Parathyroid adenoma (tissue), 2 donors: Measurements from ENCODE around the gene PIEZO1.

Source experiments
- H2AFZ ChIP-seq: fragments of 300-600 bp; sonication (generic); one replicate; pipeline ENCODE4 v1.7.0; 2017; ENCODE audit warnings: antibody characterized with exemption, mild to moderate bottlenecking
- H3K27ac ChIP-seq: fragments of 300-600 bp; sonication (generic); one replicate; pipeline ENCODE4 v1.7.0; 2017
- H3K27me3 ChIP-seq: fragments of 300-600 bp; sonication (generic); one replicate; pipeline ENCODE4 v1.7.0; 2017; ENCODE audit warnings: low read length; ENCODE audit not compliant: control insufficient read depth, insufficient read depth
- H3K36me3 ChIP-seq: fragments of 300-600 bp; sonication (generic); one replicate; pipeline ENCODE4 v1.7.0; 2017; ENCODE audit warnings: low read length; ENCODE audit not compliant: control insufficient read depth, insufficient read depth
- H3K4me1 ChIP-seq: fragments of 300-600 bp; sonication (generic); one replicate; pipeline ENCODE4 v1.7.0; 2017; ENCODE audit warnings: control low read depth
- H3K4me2 ChIP-seq: fragments of 300-600 bp; sonication (generic); one replicate; pipeline ENCODE4 v1.7.0; 2017; ENCODE audit warnings: low read length
- H3K4me3 ChIP-seq: fragments of 300-600 bp; sonication (generic); one replicate; pipeline ENCODE4 v1.7.0; 2017; ENCODE audit warnings: low read depth, low read length
- H3K79me2 ChIP-seq: fragments of 300-600 bp; sonication (generic); one replicate; pipeline ENCODE4 v1.7.0; 2017; ENCODE audit warnings: control low read depth
- H3K9ac ChIP-seq: fragments of 300-600 bp; sonication (generic); one replicate; pipeline ENCODE4 v1.7.0; 2017; ENCODE audit warnings: mild to moderate bottlenecking
- H3K9me3 ChIP-seq: fragments of 300-600 bp; sonication (generic); one replicate; pipeline ENCODE4 v1.7.0; 2017; ENCODE audit warnings: low read length; ENCODE audit not compliant: control insufficient read depth
- TF ChIP-seq, protein P1 (sequence below): fragments of 300-600 bp; sonication (generic); IDR thresholded peaks from one replicate; pipeline ENCODE4 v1.7.0; 2017; ENCODE audit warnings: antibody characterized with exemption, mild to moderate bottlenecking
- donor health status: primary hyperparathyroidism.

The PIEZO1 gene

DNA sequence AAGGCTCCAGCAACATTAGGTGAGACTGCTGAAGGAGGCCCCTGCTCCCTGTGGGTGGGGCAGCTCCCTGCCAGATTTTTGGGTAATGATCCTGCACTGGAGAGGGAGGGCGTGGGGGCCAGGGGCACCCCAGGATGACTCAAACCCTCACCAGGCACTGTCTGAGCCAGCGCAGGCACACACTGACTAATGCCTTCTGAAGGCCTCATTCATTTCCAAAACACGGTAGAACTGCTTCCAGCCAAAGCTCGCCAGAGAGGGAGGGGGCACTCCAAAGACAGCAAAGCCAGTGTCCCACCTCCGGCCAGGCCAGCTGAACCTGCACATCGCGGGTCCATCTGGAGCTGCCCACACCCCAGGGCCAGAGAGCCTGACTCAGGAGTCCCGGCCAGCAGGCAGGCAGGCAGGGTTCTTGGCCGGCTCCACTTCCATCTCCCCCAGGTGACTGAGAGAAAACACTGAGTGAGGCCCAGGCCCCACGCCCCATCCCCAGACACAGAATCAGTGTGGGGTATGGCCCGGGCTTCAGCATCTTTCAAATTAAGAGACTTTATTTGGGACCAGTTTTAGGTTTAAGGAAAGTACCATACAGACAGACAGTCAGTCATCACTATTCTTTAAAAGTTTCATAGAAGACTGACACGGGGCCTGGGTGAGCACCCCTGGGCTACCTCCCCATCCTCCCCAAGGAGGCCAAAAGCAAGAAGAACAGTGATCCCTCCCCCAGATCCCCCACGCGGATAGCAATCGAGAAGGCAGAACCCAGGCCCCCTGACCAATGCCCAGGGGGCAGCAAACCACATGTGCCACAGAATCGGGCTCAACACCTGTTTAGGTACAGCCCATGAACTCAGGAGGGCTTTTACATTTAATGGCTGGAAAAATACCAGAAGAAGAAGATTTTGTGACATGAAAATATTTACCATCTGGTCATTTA, 2.3 kb downstream of the PIEZO1 start:
- no peaks in the 10 kb centered on the region for H3K4me1 ChIP-seq
- no peak overlapping the region for H3K9ac ChIP-seq
- H2AFZ ChIP-seq = no peak overlapping the region

GRCh38 chr16:88781140-88782077, 3.6 kb downstream of the PIEZO1 start:
- Histone ChIP-seq H2AFZ (no peak overlapping the region), H3K4me1 (no peaks in the 10 kb centered on the region), H3K36me3 (no peaks in the 10 kb centered on the region), H3K9me3 (no peaks in the 10 kb centered on the region), H3K4me3 (no peak overlapping the region), H3K9ac (no peak overlapping the region), H3K79me2 (peaks cover 7% of the 10 kb centered on the region), H3K27ac (no peak overlapping the region), H3K4me2 (no peak overlapping the region), H3K27me3 (no peaks in the 10 kb centered on the region)
- TF ChIP-seq, protein P1, sequence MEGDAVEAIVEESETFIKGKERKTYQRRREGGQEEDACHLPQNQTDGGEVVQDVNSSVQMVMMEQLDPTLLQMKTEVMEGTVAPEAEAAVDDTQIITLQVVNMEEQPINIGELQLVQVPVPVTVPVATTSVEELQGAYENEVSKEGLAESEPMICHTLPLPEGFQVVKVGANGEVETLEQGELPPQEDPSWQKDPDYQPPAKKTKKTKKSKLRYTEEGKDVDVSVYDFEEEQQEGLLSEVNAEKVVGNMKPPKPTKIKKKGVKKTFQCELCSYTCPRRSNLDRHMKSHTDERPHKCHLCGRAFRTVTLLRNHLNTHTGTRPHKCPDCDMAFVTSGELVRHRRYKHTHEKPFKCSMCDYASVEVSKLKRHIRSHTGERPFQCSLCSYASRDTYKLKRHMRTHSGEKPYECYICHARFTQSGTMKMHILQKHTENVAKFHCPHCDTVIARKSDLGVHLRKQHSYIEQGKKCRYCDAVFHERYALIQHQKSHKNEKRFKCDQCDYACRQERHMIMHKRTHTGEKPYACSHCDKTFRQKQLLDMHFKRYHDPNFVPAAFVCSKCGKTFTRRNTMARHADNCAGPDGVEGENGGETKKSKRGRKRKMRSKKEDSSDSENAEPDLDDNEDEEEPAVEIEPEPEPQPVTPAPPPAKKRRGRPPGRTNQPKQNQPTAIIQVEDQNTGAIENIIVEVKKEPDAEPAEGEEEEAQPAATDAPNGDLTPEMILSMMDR = no peak

More for the DNA sequence above, 2.3 kb downstream of the PIEZO1 start:
- Histone ChIP-seq H3K4me3 (no peak overlapping the region), H3K79me2 (peaks cover 7% of the 10 kb centered on the region), H3K27me3 (no peaks in the 10 kb centered on the region), H3K27ac (peak overlapping the region; percentile 49), H3K4me2 (no peak overlapping the region), H3K9me3 (no peaks in the 10 kb centered on the region), H3K36me3 (no peaks in the 10 kb centered on the region)
- TF ChIP-seq, protein P1 = no peak

GRCh38 chr16:88780142-88781062, 4.6 kb downstream of the PIEZO1 start:
- Histone ChIP-seq H3K4me2 (no peak overlapping the region), H3K79me2 (peaks cover 7% of the 10 kb centered on the region), H3K9me3 (no peaks in the 10 kb centered on the region), H3K36me3 (no peaks in the 10 kb centered on the region), H3K9ac (no peak overlapping the region), H3K4me1 (no peaks in the 10 kb centered on the region), H3K27me3 (no peaks in the 10 kb centered on the region), H3K27ac (no peak overlapping the region), H2AFZ (no peak overlapping the region), H3K4me3 (no peak overlapping the region)
- TF ChIP-seq, protein P1 = no peak

DNA sequence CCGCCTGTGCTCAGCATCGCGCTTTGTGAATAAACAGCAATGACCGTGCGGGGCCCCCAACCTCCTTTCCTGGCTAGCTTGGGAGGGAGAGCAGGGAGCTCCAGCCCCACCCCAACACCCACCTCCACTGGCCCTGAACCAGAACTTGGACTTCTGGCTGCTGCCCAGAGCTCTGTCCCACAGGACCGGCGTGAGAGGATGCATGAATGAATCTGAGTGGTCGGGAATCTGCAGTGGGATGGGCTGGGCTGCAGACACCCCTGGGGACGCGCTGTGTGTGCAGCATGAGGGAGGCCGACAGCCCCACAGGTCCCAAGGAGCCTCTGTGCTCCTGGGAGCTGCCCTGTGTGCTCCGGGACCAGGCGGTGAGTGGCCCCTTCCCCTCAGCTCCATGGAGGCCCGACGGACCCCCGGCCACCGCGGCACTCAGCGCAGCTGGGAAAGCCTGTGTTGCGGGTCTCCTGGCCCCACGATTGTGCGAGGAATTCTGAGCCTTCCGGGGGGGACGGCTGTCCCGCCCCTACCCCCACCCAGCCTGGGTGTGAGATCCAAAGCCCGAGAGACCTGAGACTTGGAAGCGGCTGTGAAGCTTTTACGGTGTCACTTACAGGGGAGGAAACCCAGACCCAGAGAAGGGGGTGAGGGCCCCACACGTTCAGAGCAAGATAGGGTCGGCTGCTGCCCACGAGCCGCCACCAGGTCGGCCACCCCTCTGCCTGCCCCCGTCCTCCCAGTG, 5.4 kb downstream of the PIEZO1 start:
- no peaks in the 10 kb centered on the region for H3K27me3 ChIP-seq
- TF ChIP-seq, protein P1 = no peak
- peaks cover 10% of the 10 kb centered on the region for H3K79me2 ChIP-seq
- no peak overlapping the region for H3K4me2 ChIP-seq
- H2AFZ ChIP-seq = no peak overlapping the region
- H3K9ac ChIP-seq = no peak overlapping the region
- no peak overlapping the region for H3K4me3 ChIP-seq
- H3K27ac ChIP-seq = no peak overlapping the region
- no peaks in the 10 kb centered on the region for H3K9me3 ChIP-seq
- no peaks in the 10 kb centered on the region for H3K4me1 ChIP-seq
- no peaks in the 10 kb centered on the region for H3K36me3 ChIP-seq
